GM12878 (cell line): ENCODE data around the gene AKAP1. TPM values are rescaled to one million over a fixed set of nuclear protein-coding genes. Genes with fewer than 3 reads are reported as not detected.

ENCODE experiments used
- ATAC-seq: fragments of 200-7000 bp; cut with Tn5 transposase; 3 replicates; pipeline ENCODE4 v1.9.1; 2020; ENCODE audit warnings: mild to moderate bottlenecking, moderate library complexity
- BruUV-seq: library from RNA; stranded (reverse); fragments of 400-500 nt; replicated peaks from 2 replicates; lab custom pipeline; 2021; lab: Mats Ljungman, UMichigan
- CTCF ChIA-PET: fragments of 300-600 bp; sonication (Branson Sonifier 250); formaldehyde crosslinking; extraction: SDS; loops from one replicate; lab custom pipeline; 2021; ENCODE audit warnings: inconsistent platforms; lab: Yijun Ruan, JAX
- POLR2A ChIA-PET: fragments of 350-600 bp; formaldehyde crosslinking; extraction: SDS; loops from one replicate; lab custom pipeline; 2021; ENCODE audit warnings: inconsistent platforms; lab: Charles Lee
- RAD21 ChIA-PET: fragments of 300-600 bp; sonication (Branson Sonifier 250); formaldehyde crosslinking; loops from one replicate; lab custom pipeline; 2023; ENCODE audit warnings: antibody characterized with exemption; ENCODE audit not compliant: unreplicated experiment; lab: Charles Lee
- SMC1A ChIA-PET: fragments of 300-600 bp; sonication (Branson Sonifier 250); formaldehyde crosslinking; loops from one replicate; lab custom pipeline; 2023; ENCODE audit not compliant: unreplicated experiment, uncharacterized antibody; lab: Charles Lee
- DNase-seq: peaks from one replicate; pipeline ENCODE4 v3.0.0-alpha.2; 2011; ENCODE audit warnings: low read depth, low spot score
- FAIRE-seq: peaks from 3 replicates; lab custom pipeline; 2011; peaks lifted over from hg19 to GRCh38; lab: Jason Lieb, UNC
- H2AFZ ChIP-seq: 2 replicates; pipeline ENCODE4 v1.6.0; 2011; ENCODE audit warnings: low read depth, low read length, control low read depth; ENCODE audit not compliant: control insufficient read depth
- H3K27ac ChIP-seq: 2 replicates; pipeline ENCODE4 v1.5.1; 2011; ENCODE audit warnings: control low read depth; ENCODE audit not compliant: control insufficient read depth, insufficient read depth
- H3K27me3 ChIP-seq, 2 experiments: replicated peaks in 1 of 2; 2 replicates each; pipeline versions ENCODE4 v1.6.0 to v1.6.1; 2011; ENCODE audit warnings: low read length in 1 of 2; ENCODE audit not compliant: control insufficient read depth in 2 of 2, insufficient read depth in 2 of 2
- H3K36me3 ChIP-seq, 2 experiments: 2 replicates each; pipeline ENCODE4 v1.5.1; 2011; ENCODE audit warnings: low read length in 1 of 2; ENCODE audit not compliant: control insufficient read depth in 2 of 2, insufficient read depth in 2 of 2
- H3K4me1 ChIP-seq: 2 replicates; pipeline ENCODE4 v1.6.1; 2011; ENCODE audit warnings: mild to moderate bottlenecking, low read length, moderate library complexity, mixed read lengths; ENCODE audit not compliant: control insufficient read depth, insufficient read depth
- H3K4me2 ChIP-seq: 2 replicates; pipeline ENCODE4 v1.6.0; 2011; ENCODE audit warnings: control low read depth; ENCODE audit not compliant: control insufficient read depth, insufficient read depth
- H3K4me3 ChIP-seq: fragments of 200-600 bp; sonication (generic); 2 replicates; pipeline ENCODE4 v1.5.1; 2016
- H3K79me2 ChIP-seq: 2 replicates; pipeline ENCODE4 v1.6.0; 2011; ENCODE audit warnings: low read length; ENCODE audit not compliant: control insufficient read depth, insufficient read depth
- H3K9ac ChIP-seq: 2 replicates; pipeline ENCODE4 v1.8.0; 2011; ENCODE audit warnings: low read length, control low read depth, mixed read lengths; ENCODE audit not compliant: control insufficient read depth, insufficient read depth
- H3K9me3 ChIP-seq: replicated peaks from 3 replicates; pipeline ENCODE4 v1.5.1; 2011; ENCODE audit warnings: mild to moderate bottlenecking, low read length; ENCODE audit not compliant: control insufficient read depth, insufficient read depth
- H4K20me1 ChIP-seq: 2 replicates; pipeline ENCODE4 v1.6.0; 2011; ENCODE audit not compliant: control insufficient read depth, insufficient read depth
- BCL11A ChIP-seq: IDR thresholded peaks from 2 replicates; pipeline ENCODE4 v1.6.1; 2011; ENCODE audit warnings: low read depth, low read length
- CBX3 ChIP-seq: fragments of 200-600 bp; sonication (generic); IDR thresholded peaks from 2 replicates; pipeline ENCODE4 v1.6.1; 2016; ENCODE audit warnings: low read depth, borderline replicate concordance
- CHD2 ChIP-seq: IDR thresholded peaks from 2 replicates; pipeline ENCODE4 v1.6.1; 2011; ENCODE audit warnings: low read depth, low read length, improper control_type of control experiment, borderline replicate concordance
- CREM ChIP-seq: IDR thresholded peaks from 2 replicates; pipeline ENCODE4 v1.6.1; 2014; ENCODE audit warnings: antibody characterized with exemption, low read depth
- DPF2 ChIP-seq: fragments of 450-650 bp; IDR thresholded peaks from 2 replicates; pipeline ENCODE4 v1.6.1; 2017; ENCODE audit warnings: mild to moderate bottlenecking
- E2F4 ChIP-seq: IDR thresholded peaks from 2 replicates; pipeline ENCODE4 v1.6.1; 2012; ENCODE audit warnings: low read depth, low read length, improper control_type of control experiment
- HDAC6 ChIP-seq: fragments of 200-600 bp; sonication (generic); IDR thresholded peaks from one replicate; pipeline ENCODE4 v1.8.0; 2017; ENCODE audit warnings: antibody characterized with exemption; ENCODE audit not compliant: unreplicated experiment
- IKZF2 ChIP-seq, 2 experiments: fragments of 450-650 bp; IDR thresholded peaks; 2 replicates each; pipeline ENCODE4 v1.6.1; 2017; ENCODE audit warnings: mild to moderate bottlenecking in 2 of 2, moderate library complexity in 2 of 2
- NFYA ChIP-seq: IDR thresholded peaks from 2 replicates; pipeline ENCODE4 v1.6.1; 2011; ENCODE audit warnings: low read depth, mild to moderate bottlenecking, low read length, improper control_type of control experiment, borderline replicate concordance
- RBBP5 ChIP-seq: fragments of 200-600 bp; sonication (generic); conservative IDR thresholded peaks from 2 replicates; pipeline ENCODE4 v1.6.1; 2016
- SMAD5 ChIP-seq: IDR thresholded peaks from 2 replicates; pipeline ENCODE4 v1.6.1; 2016; ENCODE audit warnings: antibody characterized with exemption, low read depth
- TCF7 ChIP-seq: IDR thresholded peaks from 2 replicates; pipeline ENCODE4 v1.6.1; 2014; ENCODE audit warnings: antibody characterized with exemption, borderline replicate concordance
- YBX1 ChIP-seq: fragments of 450-650 bp; IDR thresholded peaks from 2 replicates; pipeline ENCODE4 v1.6.1; 2016; ENCODE audit warnings: antibody characterized with exemption
- WGBS: methylation state at CpG from one replicate; pipeline ENCODE4 v1.1.6; 2016; ENCODE audit warnings: low lambda C conversion rate; ENCODE audit not compliant: insufficient replicate concordance, insufficient coverage; ENCODE audit errors: missing lambda C conversion rate; 5-methylcytosine and 5-hydroxymethylcytosine counted together
- in situ Hi-C: fragments of 300-500 bp; cut with MboI; formaldehyde crosslinking; loops from 9 replicates; pipeline ENCODE4 v1.14.3; 2018; ENCODE audit warnings: mixed read lengths
- intact Hi-C: fragments of 100-400 bp; cut with micrococcal nuclease; formaldehyde crosslinking; loops from one replicate; pipeline ENCODE4 v1.14.2; 2022; ENCODE audit not compliant: unreplicated experiment
- polyA plus RNA-seq, 11 experiments: library from polyadenylated mRNA; depleted of rRNA in 4 of 11; unstranded in 6 of 11; stranded (reverse) in 5 of 11; fragments of >200 nt; fragmentation: Nextera tagmentation in 4 of 11; fragmentation: Illumina TruSeq in 1 of 11; extraction: Ambion mirVana in 4 of 11; extraction: Trizol in 1 of 11; gene quantifications; 1 replicate in 1 of 11; 2 replicates in 10 of 11; pipeline versions ENCODE4 v1.2.1 to v1.2.3, GENCODE V29; 2011 to 2016; ENCODE audit warnings: inconsistent platforms in 2 of 11, missing spikeins in 2 of 11, low read depth in 1 of 11
- total RNA-seq, 4 experiments: library from RNA; depleted of rRNA in 3 of 4; stranded (reverse); fragments of >200 nt in 3 of 4; fragmentation: Illumina TruSeq in 1 of 4; extraction: Trizol in 1 of 4; gene quantifications; 2 replicates each; pipeline versions ENCODE4 v1.2.1 to v1.2.3, GENCODE V29; 2013 to 2021
- TF ChIP-seq, protein P1 (sequence below): fragments of 450-650 bp; IDR thresholded peaks from 2 replicates; pipeline ENCODE4 v1.6.1; 2017; ENCODE audit warnings: mild to moderate bottlenecking
- TF ChIP-seq, protein P2 (sequence below): fragments of 450-650 bp; IDR thresholded peaks from 2 replicates; pipeline ENCODE4 v1.6.1; 2017; ENCODE audit warnings: antibody characterized with exemption, mild to moderate bottlenecking, moderate library complexity
- TF ChIP-seq, protein P3 (sequence below): fragments of 450-650 bp; conservative IDR thresholded peaks from 2 replicates; pipeline ENCODE4 v1.6.1; 2017; ENCODE audit warnings: mild to moderate bottlenecking, moderate library complexity

AKAP1 gene
- total and polyA plus RNA-seq, 10 of the 15 experiments (the other 5 are each of a cell fraction or from before 2014, with no cell fraction given): 11.9 to 50.5 (median 38.1) TPM

- no peaks in the 10 kb centered on the region; the same call in none of the 3 replicates for H3K9me3 ChIP-seq
- H3K4me2 ChIP-seq: no peak overlapping the region
- no peak overlapping the region for H2AFZ ChIP-seq
- POLR2A ChIA-PET: interaction anchor here (0.8 kb wide), 1 partner anchor 14 kb away, joined by 3 read pairs; no protein-coding TSS in a partner anchor
- no peak overlapping the region for H3K4me3 ChIP-seq
- in situ Hi-C loops (no loop called here), intact Hi-C loops (no loop called here)
- peaks cover 2% of the 10 kb centered on the region; the same call in 1 of the 2 replicates for H3K4me1 ChIP-seq
- no peaks in the 10 kb centered on the region for H3K27me3 ChIP-seq
- CTCF ChIA-PET: no interaction called here
- no peaks in the 10 kb centered on the region for H4K20me1 ChIP-seq
- no peak overlapping the region for H3K9ac ChIP-seq
- ATAC-seq (no peak), FAIRE-seq (no peak), DNase-seq (no peak)
- H3K27ac ChIP-seq: no peak overlapping the region
- 59% methylated on average over 4 of the region's 4 CpGs for WGBS
- H3K36me3 ChIP-seq: no peaks in the 10 kb centered on the region
- RAD21 ChIA-PET: no interaction called here
- H3K79me2 ChIP-seq: no peaks in the 10 kb centered on the region
- no TSS peak for BruUV-seq
- SMC1A ChIA-PET: no interaction called here
- TF ChIP-seq, protein P1, sequence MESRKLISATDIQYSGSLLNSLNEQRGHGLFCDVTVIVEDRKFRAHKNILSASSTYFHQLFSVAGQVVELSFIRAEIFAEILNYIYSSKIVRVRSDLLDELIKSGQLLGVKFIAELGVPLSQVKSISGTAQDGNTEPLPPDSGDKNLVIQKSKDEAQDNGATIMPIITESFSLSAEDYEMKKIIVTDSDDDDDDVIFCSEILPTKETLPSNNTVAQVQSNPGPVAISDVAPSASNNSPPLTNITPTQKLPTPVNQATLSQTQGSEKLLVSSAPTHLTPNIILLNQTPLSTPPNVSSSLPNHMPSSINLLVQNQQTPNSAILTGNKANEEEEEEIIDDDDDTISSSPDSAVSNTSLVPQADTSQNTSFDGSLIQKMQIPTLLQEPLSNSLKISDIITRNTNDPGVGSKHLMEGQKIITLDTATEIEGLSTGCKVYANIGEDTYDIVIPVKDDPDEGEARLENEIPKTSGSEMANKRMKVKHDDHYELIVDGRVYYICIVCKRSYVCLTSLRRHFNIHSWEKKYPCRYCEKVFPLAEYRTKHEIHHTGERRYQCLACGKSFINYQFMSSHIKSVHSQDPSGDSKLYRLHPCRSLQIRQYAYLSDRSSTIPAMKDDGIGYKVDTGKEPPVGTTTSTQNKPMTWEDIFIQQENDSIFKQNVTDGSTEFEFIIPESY: no peak
- TF ChIP-seq TCF7: no peak
- no peak for TF ChIP-seq CREM
- TF ChIP-seq CBX3: no peak
- TF ChIP-seq RBBP5: no peak
- no peak for TF ChIP-seq HDAC6
- TF ChIP-seq CHD2: no peak
- no peak for TF ChIP-seq BCL11A
- no peak for TF ChIP-seq NFYA
- TF ChIP-seq, protein P2, sequence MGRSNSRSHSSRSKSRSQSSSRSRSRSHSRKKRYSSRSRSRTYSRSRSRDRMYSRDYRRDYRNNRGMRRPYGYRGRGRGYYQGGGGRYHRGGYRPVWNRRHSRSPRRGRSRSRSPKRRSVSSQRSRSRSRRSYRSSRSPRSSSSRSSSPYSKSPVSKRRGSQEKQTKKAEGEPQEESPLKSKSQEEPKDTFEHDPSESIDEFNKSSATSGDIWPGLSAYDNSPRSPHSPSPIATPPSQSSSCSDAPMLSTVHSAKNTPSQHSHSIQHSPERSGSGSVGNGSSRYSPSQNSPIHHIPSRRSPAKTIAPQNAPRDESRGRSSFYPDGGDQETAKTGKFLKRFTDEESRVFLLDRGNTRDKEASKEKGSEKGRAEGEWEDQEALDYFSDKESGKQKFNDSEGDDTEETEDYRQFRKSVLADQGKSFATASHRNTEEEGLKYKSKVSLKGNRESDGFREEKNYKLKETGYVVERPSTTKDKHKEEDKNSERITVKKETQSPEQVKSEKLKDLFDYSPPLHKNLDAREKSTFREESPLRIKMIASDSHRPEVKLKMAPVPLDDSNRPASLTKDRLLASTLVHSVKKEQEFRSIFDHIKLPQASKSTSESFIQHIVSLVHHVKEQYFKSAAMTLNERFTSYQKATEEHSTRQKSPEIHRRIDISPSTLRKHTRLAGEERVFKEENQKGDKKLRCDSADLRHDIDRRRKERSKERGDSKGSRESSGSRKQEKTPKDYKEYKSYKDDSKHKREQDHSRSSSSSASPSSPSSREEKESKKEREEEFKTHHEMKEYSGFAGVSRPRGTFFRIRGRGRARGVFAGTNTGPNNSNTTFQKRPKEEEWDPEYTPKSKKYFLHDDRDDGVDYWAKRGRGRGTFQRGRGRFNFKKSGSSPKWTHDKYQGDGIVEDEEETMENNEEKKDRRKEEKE: no peak
- no peak for TF ChIP-seq YBX1
- TF ChIP-seq, protein P3, sequence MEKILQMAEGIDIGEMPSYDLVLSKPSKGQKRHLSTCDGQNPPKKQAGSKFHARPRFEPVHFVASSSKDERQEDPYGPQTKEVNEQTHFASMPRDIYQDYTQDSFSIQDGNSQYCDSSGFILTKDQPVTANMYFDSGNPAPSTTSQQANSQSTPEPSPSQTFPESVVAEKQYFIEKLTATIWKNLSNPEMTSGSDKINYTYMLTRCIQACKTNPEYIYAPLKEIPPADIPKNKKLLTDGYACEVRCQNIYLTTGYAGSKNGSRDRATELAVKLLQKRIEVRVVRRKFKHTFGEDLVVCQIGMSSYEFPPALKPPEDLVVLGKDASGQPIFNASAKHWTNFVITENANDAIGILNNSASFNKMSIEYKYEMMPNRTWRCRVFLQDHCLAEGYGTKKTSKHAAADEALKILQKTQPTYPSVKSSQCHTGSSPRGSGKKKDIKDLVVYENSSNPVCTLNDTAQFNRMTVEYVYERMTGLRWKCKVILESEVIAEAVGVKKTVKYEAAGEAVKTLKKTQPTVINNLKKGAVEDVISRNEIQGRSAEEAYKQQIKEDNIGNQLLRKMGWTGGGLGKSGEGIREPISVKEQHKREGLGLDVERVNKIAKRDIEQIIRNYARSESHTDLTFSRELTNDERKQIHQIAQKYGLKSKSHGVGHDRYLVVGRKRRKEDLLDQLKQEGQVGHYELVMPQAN: no peak
- TF ChIP-seq IKZF2 (IDR thresholded peaks at IDR 0.05): no peak
- no peak for TF ChIP-seq DPF2
- TF ChIP-seq E2F4: no peak
- TF ChIP-seq SMAD5: no peak
Measured at GRCh38 chr17:57158325-57158724, 73.3 kb downstream of the AKAP1 start.
